Measurements from ENCODE around the gene KLK1. TPM values are rescaled to one million over a fixed set of nuclear protein-coding genes. Genes with fewer than 3 reads are reported as not detected.
"Not testable (repeated sequence)": the region's sequence is repeated elsewhere in the genome, so short reads cannot be mapped to it uniquely, and the experiment has no call there.

The KLK1 gene
- polyA plus RNA-seq, 6 donors from 2014 or later: 1.2 to 6.7 (median 2.0) TPM

DNA sequence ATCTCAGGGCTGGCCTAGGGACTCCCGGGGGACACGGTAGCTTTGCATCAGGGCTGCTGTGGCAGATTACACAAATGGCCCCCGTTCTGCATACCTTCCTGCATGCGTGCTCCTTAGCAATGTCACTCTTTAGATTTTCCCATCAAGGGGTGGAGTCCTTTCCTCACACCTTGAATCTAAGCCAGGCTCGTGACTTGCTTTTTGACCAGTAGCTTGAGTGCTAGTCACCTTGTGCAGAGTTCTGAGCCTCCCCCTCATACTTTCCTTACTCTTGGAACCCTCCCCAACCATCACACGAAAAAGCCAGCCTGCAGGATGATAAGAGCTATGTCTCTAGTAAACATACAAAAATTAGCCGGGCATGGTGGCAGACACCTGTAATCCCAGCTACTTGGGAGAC lies 50.1 kb downstream of the KLK1 start:
- H3K4me3 Mint-ChIP-seq; H3K9me3 Mint-ChIP-seq; H3K27ac Mint-ChIP-seq; ATAC-seq (ENCODE audit: low read depth in 2 of 2); DNase-seq; H3K36me3 Mint-ChIP-seq; H3K4me1 Mint-ChIP-seq: not testable (repeated sequence)
- peaks cover 29 to 62% (median 34%) of the 10 kb centered on the region in 3 donors for H3K27me3 Mint-ChIP-seq

DNA sequence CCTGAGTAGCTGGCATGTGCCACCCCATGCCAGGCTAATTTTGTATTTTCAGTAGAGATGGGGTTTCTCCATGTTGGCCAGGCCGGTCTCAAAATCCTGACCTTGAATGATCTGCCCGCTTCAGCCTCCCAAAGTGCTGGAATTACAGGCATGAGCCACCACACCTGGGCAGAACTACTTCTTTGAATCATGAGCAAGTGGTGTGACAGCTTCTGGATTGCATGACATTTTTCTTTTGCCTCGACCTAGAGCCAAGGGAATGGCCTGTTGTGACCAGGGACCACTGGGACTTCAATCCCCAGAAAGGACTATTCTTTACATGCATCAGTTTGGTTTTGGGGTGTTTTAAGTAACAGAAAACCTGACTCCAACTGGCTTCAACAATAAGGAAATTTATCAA lies 50.7 kb downstream of the KLK1 start:
- H3K27me3 Mint-ChIP-seq: peaks cover 28 to 62% (median 34%) of the 10 kb centered on the region in 3 donors
- not testable (repeated sequence) for ATAC-seq (ENCODE audit: low read depth in 2 of 2)

GRCh38 chr19:50772476-50772875 lies 51.1 kb downstream of the KLK1 start:
- H3K27ac Mint-ChIP-seq: no peak overlapping the region
- DNase-seq (no peak), ATAC-seq (ENCODE audit: low read depth in 2 of 2) (no peak)
- H3K4me3 Mint-ChIP-seq: no peak overlapping the region
- peaks cover 0 to 5% (median 1%) of the 10 kb centered on the region in 7 donors for H3K9me3 Mint-ChIP-seq
- H3K36me3 Mint-ChIP-seq: no peaks in the 10 kb centered on the region
- H3K4me1 Mint-ChIP-seq: no peaks in the 10 kb centered on the region
- H3K27me3 Mint-ChIP-seq: peaks cover 24 to 61% (median 34%) of the 10 kb centered on the region in 3 donors

More for the DNA sequence above, 50.7 kb downstream of the KLK1 start:
- not testable (repeated sequence) for H3K36me3 Mint-ChIP-seq, H3K4me1 Mint-ChIP-seq, DNase-seq, H3K4me3 Mint-ChIP-seq, H3K27ac Mint-ChIP-seq, H3K9me3 Mint-ChIP-seq

GRCh38 chr19:50770888-50771287 lies 52.7 kb downstream of the KLK1 start:
- no peak for DNase-seq
- no peaks in the 10 kb centered on the region for H3K4me1 Mint-ChIP-seq

GRCh38 chr19:50770164-50770563 lies 53.4 kb downstream of the KLK1 start, which contains the start of gene GPR32:
Gene GPR32, plus strand, starts transcription at chr19:50770464. Its CDS starts 137 bp downstream, at chr19:50770601.
- DNase-seq; H3K4me1 Mint-ChIP-seq; H3K36me3 Mint-ChIP-seq; H3K4me3 Mint-ChIP-seq; ATAC-seq (ENCODE audit: low read depth in 2 of 2); H3K9me3 Mint-ChIP-seq: not testable (repeated sequence)
- H3K27ac Mint-ChIP-seq: peak within 1 kb of the TSS in 2 of 6 donors; percentile 67 to 70
- peaks cover 14 to 56% (median 38%) of the 10 kb centered on the region in 3 donors for H3K27me3 Mint-ChIP-seq

More at GRCh38 chr19:50770888-50771287, 52.7 kb downstream of the KLK1 start:
- ATAC-seq (ENCODE audit: low read depth in 2 of 2): no peak
- peaks cover 0 to 3% (median 0%) of the 10 kb centered on the region in 7 donors for H3K9me3 Mint-ChIP-seq
- no peaks in the 10 kb centered on the region for H3K36me3 Mint-ChIP-seq
- peaks cover 16 to 61% (median 40%) of the 10 kb centered on the region in 3 donors for H3K27me3 Mint-ChIP-seq
- H3K27ac Mint-ChIP-seq: peak overlapping the region in 1 of 6 donors; percentile 70
- H3K4me3 Mint-ChIP-seq: no peak overlapping the region

Other genes with a start within 250 kb of the KLK1 start
- under 1 TPM in 1 of 6 donors, not detected in 5; 0.11 TPM for gene SYT3, start 183.9 kb downstream of the KLK1 start, polyA plus RNA-seq (ENCODE audit: low read depth in 6 of 6)
- gene C19orf81, start 174.3 kb downstream of the KLK1 start, polyA plus RNA-seq (ENCODE audit: low read depth in 6 of 6): 1 to 10 TPM in 2 of 6 donors, not detected in 4; 1.1 to 1.2 TPM
- gene SHANK1, start 104.0 kb downstream of the KLK1 start, polyA plus RNA-seq (ENCODE audit: low read depth in 6 of 6): not detected
- gene CLEC11A, start 100.4 kb downstream of the KLK1 start, polyA plus RNA-seq (ENCODE audit: low read depth in 6 of 6): 1 to 10 TPM in 2 of 6 donors, under 1 TPM in 4; 0.49 to 1.1 (median 0.69) TPM
- not detected for gene GPR32, start 53.3 kb downstream of the KLK1 start, polyA plus RNA-seq (ENCODE audit: low read depth in 6 of 6)
- gene ACP4, start 33.4 kb downstream of the KLK1 start, polyA plus RNA-seq (ENCODE audit: low read depth in 6 of 6): not detected
- gene KLK15, start 9.8 kb upstream of the KLK1 start, polyA plus RNA-seq (ENCODE audit: low read depth in 6 of 6): not detected
- not detected for gene KLK3, start 31.1 kb upstream of the KLK1 start, polyA plus RNA-seq (ENCODE audit: low read depth in 6 of 6)
- gene KLK2, start 49.7 kb upstream of the KLK1 start, polyA plus RNA-seq (ENCODE audit: low read depth in 6 of 6): under 1 TPM in 2 of 6 donors, not detected in 4; 0.36 to 0.47 TPM
- under 1 TPM in 1 of 6 donors, not detected in 5; 0.56 TPM for gene KLK4, start 87.6 kb upstream of the KLK1 start, polyA plus RNA-seq (ENCODE audit: low read depth in 6 of 6)
- gene KLK5, start 129.3 kb upstream of the KLK1 start, polyA plus RNA-seq (ENCODE audit: low read depth in 6 of 6): not detected
- gene KLK6, start 145.8 kb upstream of the KLK1 start, polyA plus RNA-seq (ENCODE audit: low read depth in 6 of 6): not detected
- gene KLK7, start 160.1 kb upstream of the KLK1 start, polyA plus RNA-seq (ENCODE audit: low read depth in 6 of 6): not detected
- not detected for gene KLK8, start 177.8 kb upstream of the KLK1 start, polyA plus RNA-seq (ENCODE audit: low read depth in 6 of 6)
- not detected for gene KLK10, start 195.9 kb upstream of the KLK1 start, polyA plus RNA-seq (ENCODE audit: low read depth in 6 of 6)
- gene KLK11, start 202.8 kb upstream of the KLK1 start, polyA plus RNA-seq (ENCODE audit: low read depth in 6 of 6): not detected
- not detected for gene KLK12, start 211.2 kb upstream of the KLK1 start, polyA plus RNA-seq (ENCODE audit: low read depth in 6 of 6)
- gene KLK13, start 241.3 kb upstream of the KLK1 start, polyA plus RNA-seq (ENCODE audit: low read depth in 6 of 6): not detected

Measured in naive B cell (primary cell).